Neural progenitor cell (in vitro differentiated cells): ENCODE measurements around the gene GTPBP1.

Experiments used
- CTCF ChIP-seq: fragments of 200-600 bp; sonication (generic); IDR thresholded peaks from 2 replicates; pipeline ENCODE4 v1.5.1; 2017; ENCODE audit warnings: antibody characterized with exemption, mild to moderate bottlenecking
- EZH2phosphoT487 ChIP-seq: fragments of 200-600 bp; sonication (generic); IDR thresholded peaks from 2 replicates; pipeline ENCODE4 v1.6.1; 2017; ENCODE audit warnings: antibody characterized with exemption

- TF ChIP-seq EZH2phosphoT487 (no peak), CTCF (no peak)
These were observed 11.5 kb downstream of the GTPBP1 start for GRCh38 chr22:38717244-38717643.
